HG02852 (cell line): ENCODE data around the gene NFATC2.

Experiments
- ATAC-seq: cut with Tn5 transposase; IDR thresholded peaks from one replicate; pipeline ENCODE4 v1.9.1; 2021; ENCODE audit warnings: mild to moderate bottlenecking, moderate library complexity; ENCODE audit not compliant: unreplicated experiment

The NFATC2 gene

DNA sequence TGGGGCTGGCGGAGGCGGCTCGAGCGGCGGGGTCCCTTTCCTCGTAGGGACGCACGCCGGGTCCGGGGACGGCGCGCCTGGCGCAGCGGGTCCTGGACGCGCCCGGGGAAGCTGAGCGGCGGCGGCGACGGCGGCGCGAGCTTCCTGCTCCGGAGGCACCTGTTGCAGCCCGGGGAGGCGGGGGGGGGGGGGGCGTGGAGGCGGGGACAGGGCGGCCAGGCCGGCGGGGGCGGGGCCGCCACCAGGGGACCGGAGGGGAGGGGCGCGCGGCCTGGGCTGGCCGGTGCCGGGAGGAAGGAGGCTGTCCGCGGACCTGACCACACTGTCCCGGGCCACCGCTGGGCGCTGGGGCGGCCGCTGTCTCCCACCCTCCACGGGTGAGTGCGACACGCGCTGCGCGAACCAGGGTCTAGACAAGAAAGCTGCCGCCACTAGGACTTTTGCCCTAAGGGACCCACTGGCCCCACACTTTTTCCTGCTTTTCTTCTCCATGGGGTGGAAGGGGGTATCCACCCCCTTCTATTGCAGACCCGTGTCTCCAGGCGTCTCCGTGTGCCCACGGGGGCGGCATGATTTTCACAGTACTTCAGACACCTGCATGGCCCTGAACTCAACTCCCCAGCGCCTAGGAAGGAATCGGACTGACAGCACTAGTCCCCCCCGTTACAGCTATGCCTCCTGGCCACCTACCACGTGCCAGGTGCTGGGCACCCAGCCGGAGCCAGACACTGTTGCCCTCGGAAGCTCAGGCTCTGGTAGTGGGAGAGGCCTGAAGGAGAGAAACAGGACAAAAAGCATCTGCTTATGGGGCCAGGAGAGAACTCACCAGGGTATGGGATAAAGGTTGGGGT lies at the start of gene NFATC2:
Gene NFATC2, minus strand, starts transcription at position 149 of the 851 bp plus-strand sequence. CDS start 220 bp downstream, outside the sequence.
- ATAC-seq, result peak; percentile 39

DNA sequence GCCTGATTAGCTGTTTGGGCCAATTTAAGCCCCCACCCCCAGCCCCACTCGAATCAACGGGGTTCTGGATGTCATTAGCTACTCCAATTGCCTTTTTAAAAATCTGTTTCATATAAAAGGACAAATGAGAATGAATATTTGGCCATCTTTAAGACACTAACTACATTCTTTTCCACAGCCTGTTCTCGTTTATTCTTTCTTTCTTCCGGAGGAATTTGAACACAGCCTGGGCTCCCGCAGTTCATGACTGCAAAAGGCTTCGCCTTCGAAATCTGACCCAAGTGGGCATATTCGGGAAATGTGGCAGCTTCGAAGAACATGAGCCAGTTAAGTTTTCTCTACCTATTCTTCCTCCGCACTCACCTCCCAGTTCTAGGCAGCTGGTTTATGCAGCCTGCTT lies 49.4 kb upstream of the NFATC2 start:
- no peak for ATAC-seq

DNA sequence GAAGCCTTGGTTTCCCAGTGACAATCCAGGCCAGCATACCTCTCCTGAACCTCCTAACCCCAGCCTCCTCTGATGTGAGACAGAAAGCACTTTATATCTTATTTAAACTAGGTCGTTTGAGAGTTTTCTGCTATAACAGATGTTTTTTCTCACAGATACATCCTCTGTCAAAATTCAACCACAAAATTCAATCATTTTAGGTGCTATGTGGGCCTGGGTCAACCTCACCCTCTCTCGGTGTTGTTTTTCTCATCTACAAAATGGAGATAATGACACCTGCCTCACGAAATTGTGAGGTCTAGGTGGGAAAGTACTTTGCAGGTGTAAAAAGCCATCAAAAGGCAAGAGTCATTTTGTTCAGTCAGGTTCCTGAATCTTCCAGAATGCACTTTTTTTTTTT lies 46.2 kb upstream of the NFATC2 start:
- no peak for ATAC-seq

DNA sequence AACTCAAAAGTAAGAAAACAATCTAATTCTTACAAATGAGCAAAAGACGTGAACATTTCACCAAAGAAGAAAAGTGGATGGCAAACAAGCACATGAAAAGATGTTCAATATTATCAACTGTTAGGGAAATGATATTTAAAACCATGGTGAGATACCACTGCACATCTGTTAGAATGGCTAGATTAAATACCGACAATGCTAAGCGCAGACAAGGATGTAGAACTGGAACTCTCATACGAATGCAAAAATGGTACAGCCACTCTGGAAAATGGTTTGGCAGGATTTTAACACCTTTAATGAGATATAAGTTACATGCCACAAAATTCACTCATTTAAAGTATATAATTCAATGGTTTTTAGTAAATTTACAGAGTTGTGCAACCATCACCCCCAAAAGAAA lies 44.6 kb upstream of the NFATC2 start:
- no peak for ATAC-seq

DNA sequence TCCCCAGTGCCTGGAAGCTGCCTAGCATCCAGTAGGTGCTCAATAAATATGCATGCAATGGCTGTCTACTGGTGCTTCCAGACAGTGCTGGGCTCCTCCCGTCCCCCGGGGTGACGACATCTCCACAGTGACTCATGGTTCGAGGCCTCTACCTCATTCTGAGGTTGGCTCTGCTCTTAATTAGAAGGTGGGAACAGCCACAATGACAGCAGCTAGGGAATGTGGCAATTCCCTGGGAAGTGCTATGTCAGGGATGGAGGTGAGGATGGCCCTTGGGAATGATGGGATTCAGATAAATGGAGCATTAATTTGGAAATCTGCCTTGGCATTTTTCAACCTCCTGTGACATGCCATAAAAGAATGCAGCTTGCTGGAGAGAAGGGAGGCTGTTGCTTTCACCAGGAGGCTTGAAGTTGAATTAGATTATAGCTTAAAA lies 43.5 kb upstream of the NFATC2 start:
- ATAC-seq, result no peak

DNA sequence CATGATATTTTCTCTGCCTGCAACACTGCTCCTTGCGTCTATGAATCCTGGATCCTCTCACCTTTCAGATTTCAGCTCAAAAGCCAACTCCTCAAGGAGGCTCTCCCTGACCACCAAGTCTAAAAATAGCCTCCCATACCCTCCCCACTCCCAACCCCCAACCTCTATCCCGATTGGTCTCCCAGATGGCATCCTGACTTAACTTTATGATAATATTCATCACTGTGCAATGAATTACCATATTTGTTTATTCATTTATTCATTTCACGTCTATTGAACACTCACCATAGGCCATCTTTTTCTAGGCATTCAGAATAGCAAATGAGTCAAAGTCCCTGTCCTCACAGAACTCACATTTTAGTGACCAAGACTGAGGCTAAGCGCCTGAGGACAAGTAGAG lies 42.6 kb upstream of the NFATC2 start:
- ATAC-seq, result no peak

DNA sequence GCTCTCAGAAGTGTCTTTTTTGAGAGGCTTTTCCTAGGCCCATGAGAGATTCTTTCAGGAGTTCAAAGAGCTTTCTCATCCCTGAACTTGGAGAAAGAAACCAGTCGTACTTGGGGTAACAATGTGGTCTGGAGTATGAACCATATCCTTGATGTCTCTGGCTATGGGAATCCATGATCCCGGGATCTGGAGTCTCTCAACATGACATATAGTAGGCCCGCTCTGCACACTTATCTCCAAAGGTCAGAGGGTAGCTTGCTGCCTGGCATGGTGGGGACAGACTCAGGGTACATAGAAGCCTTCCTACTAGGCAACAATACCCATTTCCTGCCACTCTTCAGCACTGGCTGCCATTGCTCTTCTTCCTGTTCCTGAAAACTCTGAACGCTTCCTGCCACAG lies 42.2 kb upstream of the NFATC2 start:
- ATAC-seq, result no peak

DNA sequence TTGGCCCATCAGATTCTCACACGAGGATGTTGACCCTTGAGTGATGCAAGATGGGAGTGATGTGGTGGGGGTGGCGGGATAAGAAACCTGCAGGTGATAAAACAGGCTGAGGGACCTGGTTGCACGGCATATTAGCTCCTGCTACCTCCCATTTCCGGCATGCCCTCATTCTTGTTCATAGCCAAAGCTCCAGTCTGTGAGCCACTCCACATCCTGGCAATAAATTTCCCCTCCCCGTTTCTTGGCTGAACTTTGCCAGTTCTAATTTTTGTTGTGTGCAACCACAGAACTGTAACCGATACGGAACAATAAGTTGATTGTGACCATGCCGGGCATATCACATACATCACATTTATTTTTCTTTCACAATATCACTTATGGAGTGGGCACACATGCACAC lies 41.6 kb upstream of the NFATC2 start:
- ATAC-seq, result no peak

DNA sequence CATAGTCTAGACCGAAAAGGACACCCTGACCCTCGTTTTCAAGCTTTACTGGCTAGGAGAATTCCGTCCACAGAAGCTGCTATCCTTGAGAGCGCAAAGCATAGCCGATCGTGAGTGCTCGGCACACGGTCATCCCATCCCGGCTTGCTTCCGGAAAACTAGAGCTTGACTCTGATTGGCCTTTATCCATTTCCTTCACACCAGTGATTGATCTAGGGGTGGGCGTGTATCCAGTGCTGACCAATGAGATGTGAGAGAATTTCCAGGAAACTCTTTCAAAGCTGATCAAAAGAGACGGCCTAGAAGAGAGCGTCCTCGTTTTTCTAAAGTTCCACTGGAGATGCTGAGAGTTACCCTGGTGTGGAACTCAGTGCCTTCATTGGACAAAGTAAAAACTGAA lies 41.0 kb upstream of the NFATC2 start:
- ATAC-seq, result no peak

DNA sequence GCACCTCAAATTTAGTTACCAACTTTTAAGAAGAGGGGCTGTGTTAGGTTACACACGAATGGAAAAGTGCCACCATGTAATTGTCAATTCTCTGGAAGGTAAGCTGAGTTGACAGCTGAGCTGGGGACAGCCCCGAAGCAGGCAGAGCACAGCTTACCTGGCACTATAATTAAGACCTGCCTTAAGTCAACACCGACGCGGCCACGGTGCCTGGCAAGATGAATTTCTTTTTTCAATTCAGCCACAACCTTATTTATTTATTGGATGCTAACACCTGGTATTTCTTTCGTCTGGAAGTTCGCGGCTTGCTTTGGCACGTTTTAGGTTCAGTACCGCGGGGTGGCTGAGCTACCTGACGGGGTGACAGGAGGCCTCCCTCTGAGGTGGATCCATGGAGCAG lies 40.6 kb upstream of the NFATC2 start:
- ATAC-seq, result no peak

DNA sequence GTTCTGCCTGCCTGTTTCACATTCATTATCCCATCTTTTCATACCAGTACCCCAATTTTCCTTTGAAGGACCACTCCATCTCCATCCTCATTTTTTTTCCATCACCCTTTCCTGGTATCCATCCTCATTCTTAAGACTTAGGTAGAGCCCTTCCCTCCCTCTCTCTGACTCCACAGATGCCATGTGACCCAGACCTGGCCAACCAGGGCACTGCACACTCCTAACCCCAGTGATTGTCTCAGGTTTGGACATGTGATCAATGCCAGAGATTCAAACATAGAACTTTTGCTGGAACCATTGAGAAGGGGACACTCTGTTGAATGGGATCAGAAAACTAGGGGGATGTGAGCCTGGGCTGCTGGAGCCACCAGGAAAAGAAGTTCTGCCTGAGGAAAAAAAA lies 39.1 kb upstream of the NFATC2 start:
- no peak for ATAC-seq

DNA sequence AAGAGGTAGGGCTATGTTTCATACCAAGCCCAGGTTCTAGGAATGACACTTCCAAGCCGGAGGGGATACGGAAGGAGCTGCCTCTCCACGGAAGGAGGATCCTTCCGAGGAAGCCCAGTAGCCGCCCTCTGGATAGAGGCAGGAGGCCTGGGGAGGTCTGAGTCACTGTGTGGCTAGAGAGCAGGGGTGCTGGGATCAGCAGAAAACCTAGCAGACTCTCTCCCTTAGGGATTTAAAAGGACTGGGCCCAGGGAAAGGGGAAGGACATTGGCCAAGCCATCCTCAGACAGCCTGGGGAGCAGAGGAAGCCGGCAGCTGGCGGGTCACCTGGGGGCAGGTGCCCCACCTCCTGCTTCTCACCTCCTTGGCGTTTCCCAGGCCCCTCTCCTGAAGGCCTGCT lies 36.6 kb upstream of the NFATC2 start:
- ATAC-seq, result no peak

DNA sequence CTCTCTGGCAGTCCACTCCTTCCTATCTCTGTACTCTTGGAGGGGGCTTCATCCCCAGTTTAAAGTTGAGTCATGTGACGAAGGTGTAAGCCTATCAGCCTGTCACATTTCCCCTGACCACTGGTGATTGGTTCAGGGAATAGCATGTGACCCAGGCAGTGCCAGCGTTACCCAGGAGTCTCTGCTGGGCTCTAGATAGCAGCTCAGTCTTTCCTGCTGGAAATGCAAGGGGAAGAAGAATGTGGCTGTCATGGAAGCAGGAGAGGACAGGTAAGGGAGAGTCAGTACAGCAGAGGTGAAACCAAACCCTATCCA lies 35.6 kb upstream of the NFATC2 start:
- no peak for ATAC-seq

DNA sequence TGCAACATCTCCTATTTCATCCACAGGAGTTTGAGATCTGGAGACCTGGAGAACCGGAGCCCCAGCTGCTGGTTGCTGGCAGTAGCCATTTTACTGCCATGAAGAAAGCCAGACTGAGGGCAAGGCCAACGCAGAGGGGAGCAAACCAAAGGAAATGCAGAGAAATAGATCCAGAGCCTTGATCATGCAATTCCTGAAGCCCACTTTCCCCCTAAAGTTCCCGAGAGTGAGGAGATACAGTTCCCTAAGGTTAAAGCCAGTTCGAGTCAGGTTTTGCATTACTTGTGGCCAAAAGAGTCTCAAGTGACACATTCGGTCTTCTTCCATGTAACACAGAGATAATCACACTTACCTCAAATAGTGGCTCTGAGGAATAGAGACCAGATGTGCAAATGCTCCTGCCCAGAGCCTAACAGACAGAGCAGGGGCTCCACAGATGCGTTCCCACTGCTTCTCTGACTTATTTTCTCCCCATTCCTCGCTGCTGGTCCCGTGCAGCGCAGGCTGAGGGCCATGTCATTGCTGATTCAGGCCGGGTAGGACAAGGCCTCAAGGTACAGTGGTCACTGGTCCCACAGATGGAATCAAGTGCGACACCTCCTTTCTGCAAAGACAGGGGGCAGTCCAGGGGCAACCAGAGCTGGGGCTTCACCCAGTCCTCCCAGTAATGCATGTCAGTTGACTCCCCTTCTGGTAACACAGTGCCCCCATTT lies 35.1 kb upstream of the NFATC2 start:
- no peak for ATAC-seq

DNA sequence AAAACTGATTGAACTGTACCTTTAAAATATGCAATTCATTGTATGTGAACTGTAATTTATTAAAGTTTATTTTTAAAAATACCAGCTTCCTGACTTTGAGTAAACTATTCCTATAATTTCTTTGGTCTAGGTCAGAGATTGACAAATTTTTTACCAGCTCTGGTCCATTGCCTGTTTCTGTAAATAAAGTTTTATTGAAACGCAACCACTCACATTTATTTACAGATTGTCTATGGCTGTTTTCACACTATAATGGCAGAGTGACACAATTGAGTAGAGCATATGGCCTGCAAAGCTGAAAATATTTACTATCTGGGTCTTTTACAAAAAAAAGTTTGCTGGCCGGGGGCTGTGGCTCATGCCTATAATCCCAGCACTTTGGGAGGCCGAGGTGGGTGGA lies 33.0 kb upstream of the NFATC2 start:
- ATAC-seq, result no peak

DNA sequence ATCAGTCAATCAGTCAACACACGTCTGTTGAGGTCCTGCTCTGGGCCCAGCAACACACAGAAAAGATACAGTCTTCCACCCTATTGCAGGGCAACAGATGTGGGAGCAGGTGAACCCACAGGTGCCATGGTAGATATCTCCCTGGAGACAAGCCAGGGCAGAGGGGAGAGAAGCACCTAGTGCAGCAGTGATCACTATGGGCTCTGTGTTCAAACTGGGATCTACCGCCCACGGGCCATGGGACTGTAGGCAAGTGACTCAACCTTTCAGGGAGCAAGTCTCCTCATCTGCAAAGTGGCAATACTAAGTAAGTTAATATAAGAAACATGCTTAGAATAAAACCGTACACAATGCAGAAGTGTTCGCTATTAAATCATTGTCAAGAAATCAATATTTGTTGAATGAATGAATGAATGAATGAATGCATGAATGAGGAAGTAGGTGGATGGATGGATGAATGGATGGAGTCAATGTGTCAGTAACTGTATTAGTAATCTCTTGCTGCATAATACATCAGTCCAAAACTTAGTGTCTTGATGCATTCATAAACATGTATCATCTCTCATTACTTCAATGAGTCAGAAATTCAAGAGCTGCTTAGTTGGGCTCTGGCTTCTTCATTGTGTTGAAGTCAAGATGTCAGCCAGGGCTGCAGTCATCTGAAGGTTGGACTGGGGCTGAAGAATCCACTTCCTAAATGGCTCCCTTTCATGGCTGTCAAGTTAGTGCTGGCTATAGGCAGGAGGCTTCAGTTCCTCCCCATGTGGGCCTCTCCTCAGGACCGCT lies 31.9 kb upstream of the NFATC2 start:
- ATAC-seq, result no peak

DNA sequence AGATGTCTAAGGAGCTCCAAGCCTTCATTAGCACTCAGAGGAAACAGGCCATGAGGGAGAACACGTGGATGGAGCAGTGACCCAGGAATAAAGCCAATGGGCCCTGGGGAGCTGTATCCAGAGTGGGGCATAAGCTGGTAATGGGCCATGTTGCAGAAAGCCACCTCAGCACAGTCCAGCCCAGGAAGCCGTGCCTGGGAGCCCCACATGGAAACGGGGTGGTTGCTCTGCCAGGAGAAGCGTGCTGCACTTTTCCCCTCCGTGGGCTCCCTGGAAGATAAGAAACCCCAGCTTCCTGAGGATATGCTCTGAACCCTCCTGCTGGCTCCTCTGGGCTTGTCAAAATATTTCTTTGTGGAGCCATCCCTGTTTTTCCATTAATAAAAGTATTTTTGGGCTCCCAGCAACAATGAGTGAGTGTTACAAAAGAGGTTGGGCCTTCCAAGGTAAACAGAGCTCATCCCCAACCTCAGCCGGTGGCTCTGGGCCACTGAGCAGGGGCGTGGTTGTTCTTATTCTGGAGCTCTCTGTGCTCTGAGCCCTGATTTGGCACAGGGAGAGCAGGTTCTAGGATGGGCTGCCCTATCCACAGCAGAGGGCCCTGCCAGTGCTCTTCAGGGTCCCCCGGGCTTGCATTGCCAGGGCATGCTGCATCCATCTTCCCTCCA lies 31.2 kb upstream of the NFATC2 start:
- ATAC-seq, result no peak

DNA sequence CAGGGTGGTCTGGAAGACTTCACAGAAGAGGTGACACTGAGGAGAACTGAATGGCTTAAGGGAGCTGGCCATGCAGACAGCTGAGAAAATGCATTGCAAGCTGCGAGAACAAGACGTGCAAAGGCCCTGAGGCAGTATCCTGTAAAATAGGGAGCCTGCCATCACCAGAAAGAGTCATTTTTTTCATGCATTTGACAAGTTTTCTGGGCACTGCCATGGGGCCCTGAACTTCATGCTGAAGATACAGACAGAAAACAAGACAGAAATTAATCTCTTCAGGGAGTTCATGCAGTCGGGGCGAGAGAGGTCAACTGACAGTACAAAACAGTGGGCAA lies 28.9 kb upstream of the NFATC2 start:
- no peak for ATAC-seq

DNA sequence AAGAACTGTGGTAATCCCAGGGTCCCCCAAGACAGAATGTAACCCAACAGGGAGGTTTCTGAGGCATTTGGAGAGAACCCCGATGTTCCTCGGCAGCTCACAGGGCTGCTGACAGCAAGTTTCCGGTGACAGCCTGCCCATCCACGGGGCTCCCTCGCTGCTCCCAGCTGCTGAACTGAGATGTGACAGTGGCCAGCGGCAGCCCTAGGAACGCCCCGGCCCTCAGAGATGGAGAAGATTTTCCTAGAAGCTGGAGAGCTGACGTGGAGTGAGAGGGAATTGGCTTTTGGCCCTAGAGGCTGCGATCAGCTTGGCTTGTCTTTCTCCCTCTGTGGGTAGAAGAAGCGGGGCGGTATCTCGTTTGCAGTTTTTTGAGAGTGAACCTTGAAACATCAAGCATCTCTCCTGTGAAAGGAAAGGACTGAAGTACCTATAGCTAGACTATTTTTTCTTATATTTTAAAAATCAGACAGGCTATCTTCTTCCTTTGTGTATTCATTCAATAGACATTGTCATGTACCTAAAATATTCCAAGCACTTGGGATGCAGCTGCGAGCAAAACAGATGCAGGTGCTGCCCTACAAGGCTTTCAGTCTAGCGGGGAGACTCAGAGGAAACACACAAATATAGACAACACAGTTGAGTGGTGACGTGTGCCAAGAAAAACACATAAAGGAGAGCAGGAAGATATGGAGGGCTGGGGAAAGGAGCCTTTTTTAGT lies 28.4 kb upstream of the NFATC2 start:
- ATAC-seq, result no peak

DNA sequence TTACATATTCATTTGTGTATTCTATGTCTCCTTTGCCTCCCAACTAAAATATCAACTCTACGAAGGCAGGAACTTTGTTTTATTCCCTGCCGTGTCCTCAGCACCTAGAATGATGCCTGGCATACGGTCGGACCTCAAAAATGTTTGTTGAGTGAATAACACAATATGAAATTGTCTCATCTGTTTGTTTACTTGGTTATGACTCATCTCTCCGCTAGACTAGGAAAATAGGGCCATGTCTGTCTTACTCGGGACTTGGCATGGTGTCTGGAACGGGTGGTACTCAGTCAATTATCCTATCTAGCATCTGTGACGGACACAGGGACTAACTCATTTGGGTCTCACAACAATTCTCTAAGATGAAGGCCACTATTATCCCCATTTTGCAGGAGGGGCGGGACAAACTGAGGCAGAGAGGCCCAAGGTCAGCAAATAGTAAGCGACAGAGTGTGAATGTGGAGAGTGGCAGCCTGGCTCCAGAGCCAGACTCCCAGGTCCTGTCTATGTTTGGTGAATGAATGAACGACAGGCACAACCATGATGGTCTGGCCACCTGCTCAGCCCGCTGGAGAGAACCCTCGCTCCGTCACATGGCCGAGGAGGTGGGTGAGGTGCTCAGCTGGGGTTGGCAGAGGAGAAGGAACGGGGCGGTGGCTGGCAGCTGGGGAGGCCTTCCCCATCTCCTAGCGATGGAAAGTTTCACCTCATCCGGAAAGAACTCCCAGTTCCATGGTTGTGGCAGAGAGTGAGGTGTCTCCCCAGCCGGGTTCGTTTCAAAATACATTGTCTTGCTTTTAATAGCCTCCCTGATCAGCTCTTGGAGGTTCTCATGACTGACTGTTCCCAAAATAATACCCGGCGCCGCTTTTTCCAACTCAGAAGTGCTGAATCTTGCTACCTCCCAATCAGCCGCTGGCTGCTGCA lies 27.6 kb upstream of the NFATC2 start:
- ATAC-seq, result no peak
